ENCODE data around the gene AIFM1.
A peak's percentile ranks its signal among the peaks of the same experiment; 100 is the strongest.

The AIFM1 gene

GRCh38 chrX:130165703-130166502, at the start of gene AIFM1:
Gene AIFM1, minus strand, starts transcription at chrX:130165841. Its CDS starts 185 bp downstream, at chrX:130165656.
- DNase-seq (ENCODE audit: low read depth, low spot score), result peak; percentile 99

- no peak for DNase-seq (ENCODE audit: low read depth, low spot score)
These were observed 47.7 kb upstream of the AIFM1 start for GRCh38 chrX:130213376-130213775.

GRCh38 chrX:130212371-130212770, 46.7 kb upstream of the AIFM1 start:
- no peak for DNase-seq (ENCODE audit: low read depth, low spot score)

- DNase-seq (ENCODE audit: low read depth, low spot score), result no peak
These were observed 46.0 kb upstream of the AIFM1 start for GRCh38 chrX:130211415-130212186.

GRCh38 chrX:130204647-130205046, 39.0 kb upstream of the AIFM1 start:
- DNase-seq (ENCODE audit: low read depth, low spot score), result no peak

GRCh38 chrX:130197464-130197863, 31.8 kb upstream of the AIFM1 start:
- no peak for DNase-seq (ENCODE audit: low read depth, low spot score)

- DNase-seq (ENCODE audit: low read depth, low spot score), result no peak
These were observed 30.8 kb upstream of the AIFM1 start for GRCh38 chrX:130196466-130196865.

- DNase-seq (ENCODE audit: low read depth, low spot score), result no peak
These were observed 25.2 kb upstream of the AIFM1 start for GRCh38 chrX:130190801-130191200.

GRCh38 chrX:130186651-130187050, 21.0 kb upstream of the AIFM1 start:
- peak; percentile 54 for DNase-seq (ENCODE audit: low read depth, low spot score)

GRCh38 chrX:130184857-130185256, 19.2 kb upstream of the AIFM1 start:
- no peak for DNase-seq (ENCODE audit: low read depth, low spot score)

GRCh38 chrX:130184168-130184567, 18.5 kb upstream of the AIFM1 start:
- DNase-seq (ENCODE audit: low read depth, low spot score), result no peak

- DNase-seq (ENCODE audit: low read depth, low spot score), result no peak
These were observed 14.1 kb upstream of the AIFM1 start for GRCh38 chrX:130179579-130180215.

- DNase-seq (ENCODE audit: low read depth, low spot score), result no peak
These were observed 13.5 kb upstream of the AIFM1 start for GRCh38 chrX:130179170-130179569.

GRCh38 chrX:130176942-130177341, 11.3 kb upstream of the AIFM1 start:
- no peak for DNase-seq (ENCODE audit: low read depth, low spot score)

- no peak for DNase-seq (ENCODE audit: low read depth, low spot score)
These were observed 10.7 kb upstream of the AIFM1 start for GRCh38 chrX:130176354-130176776.

- no peak for DNase-seq (ENCODE audit: low read depth, low spot score)
These were observed 9.3 kb upstream of the AIFM1 start for GRCh38 chrX:130174937-130175336.

GRCh38 chrX:130174045-130174704, 8.5 kb upstream of the AIFM1 start:
- peak; percentile 58 for DNase-seq (ENCODE audit: low read depth, low spot score)

GRCh38 chrX:130173190-130173895, 7.7 kb upstream of the AIFM1 start:
- no peak for DNase-seq (ENCODE audit: low read depth, low spot score)

- DNase-seq (ENCODE audit: low read depth, low spot score), result no peak
These were observed 6.6 kb upstream of the AIFM1 start for GRCh38 chrX:130172127-130172845.

- peak; percentile 42 for DNase-seq (ENCODE audit: low read depth, low spot score)
These were observed 5.9 kb upstream of the AIFM1 start, which contains the start of gene RAB33A for GRCh38 chrX:130171446-130172126. Gene RAB33A, plus strand, starts transcription at chrX:130171962. Its CDS starts 101 bp downstream, at chrX:130172063.
